ENCODE data around the gene INTS15. TPM values are rescaled to one million over a fixed set of nuclear protein-coding genes. Genes with fewer than 3 reads are reported as not detected.

The INTS15 gene
- total RNA-seq, 1 donor from 2014 or later: 7.4 TPM

DNA sequence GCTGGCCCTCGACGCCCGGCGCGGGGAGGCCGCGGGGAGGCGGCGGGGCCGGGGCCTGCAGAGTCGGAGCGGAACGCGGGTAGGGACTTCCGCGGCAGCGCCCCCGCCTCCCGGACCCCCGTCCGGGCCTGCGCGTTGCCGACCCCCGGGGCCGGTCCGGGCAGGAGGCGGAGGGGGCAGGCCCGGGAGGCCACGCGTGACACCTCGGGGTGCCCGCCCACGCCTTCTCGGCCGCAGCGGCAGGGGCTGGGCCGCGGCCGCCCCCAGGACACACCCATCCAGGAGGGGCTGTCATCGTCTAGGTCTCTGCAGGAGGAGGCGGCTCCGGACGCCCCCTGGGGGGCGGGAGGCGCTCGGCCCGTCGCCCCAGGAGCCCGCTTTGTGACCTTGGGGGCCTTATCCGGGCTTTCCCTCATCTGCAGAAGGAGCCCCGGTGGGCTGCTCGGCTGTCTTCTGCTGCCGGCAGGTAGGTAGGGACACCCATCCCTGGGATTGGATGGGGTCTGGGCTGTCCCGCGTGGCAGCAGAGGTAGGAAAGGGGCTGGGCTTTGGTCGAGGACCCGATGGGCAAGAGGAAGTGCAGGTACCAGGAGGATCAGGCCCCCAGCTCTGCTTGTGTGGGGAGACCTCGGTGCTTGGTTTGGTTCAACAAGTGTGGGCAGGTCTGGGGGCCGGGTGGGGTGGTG lies 47.9 kb downstream of the INTS15 start:
- FAIRE-seq: no peak
- no peaks in the 10 kb centered on the region for H3K27me3 ChIP-seq (ENCODE audit: control insufficient read depth, insufficient read depth, low read length)
- peaks cover 10% of the 10 kb centered on the region for H3K36me3 ChIP-seq (ENCODE audit: control insufficient read depth, insufficient read depth, low read length)
- TF ChIP-seq, protein P1, sequence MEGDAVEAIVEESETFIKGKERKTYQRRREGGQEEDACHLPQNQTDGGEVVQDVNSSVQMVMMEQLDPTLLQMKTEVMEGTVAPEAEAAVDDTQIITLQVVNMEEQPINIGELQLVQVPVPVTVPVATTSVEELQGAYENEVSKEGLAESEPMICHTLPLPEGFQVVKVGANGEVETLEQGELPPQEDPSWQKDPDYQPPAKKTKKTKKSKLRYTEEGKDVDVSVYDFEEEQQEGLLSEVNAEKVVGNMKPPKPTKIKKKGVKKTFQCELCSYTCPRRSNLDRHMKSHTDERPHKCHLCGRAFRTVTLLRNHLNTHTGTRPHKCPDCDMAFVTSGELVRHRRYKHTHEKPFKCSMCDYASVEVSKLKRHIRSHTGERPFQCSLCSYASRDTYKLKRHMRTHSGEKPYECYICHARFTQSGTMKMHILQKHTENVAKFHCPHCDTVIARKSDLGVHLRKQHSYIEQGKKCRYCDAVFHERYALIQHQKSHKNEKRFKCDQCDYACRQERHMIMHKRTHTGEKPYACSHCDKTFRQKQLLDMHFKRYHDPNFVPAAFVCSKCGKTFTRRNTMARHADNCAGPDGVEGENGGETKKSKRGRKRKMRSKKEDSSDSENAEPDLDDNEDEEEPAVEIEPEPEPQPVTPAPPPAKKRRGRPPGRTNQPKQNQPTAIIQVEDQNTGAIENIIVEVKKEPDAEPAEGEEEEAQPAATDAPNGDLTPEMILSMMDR (IDR thresholded peaks at IDR 0.05; ENCODE audit: insufficient read depth, low read length, severe bottlenecking): peak; percentile 28
- DNase-seq (ENCODE audit: low read depth): no peak
- peak overlapping the region; percentile 88 for H3K4me3 ChIP-seq (ENCODE audit: low read depth, low read length)

DNA sequence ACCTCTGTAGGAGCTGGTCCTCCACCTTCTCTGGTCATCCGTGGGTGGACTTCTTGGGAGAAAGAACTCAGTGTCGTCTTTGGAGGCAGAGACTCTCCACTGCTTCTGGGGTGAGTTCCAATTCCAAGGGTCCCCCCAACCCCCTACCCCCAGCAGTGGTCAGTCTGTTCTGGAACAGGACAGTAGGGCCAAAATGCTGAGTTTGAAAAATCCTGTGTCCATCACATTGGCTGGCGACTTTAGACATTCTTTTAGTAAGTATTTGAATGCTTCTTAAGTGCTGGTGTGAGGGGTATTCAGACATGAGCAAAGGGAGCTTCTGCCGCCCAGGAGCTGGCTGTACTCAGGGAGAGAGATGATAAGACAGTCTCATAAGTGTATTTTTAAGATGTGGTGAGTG lies 49.2 kb downstream of the INTS15 start:
- no peak overlapping the region for H3K4me3 ChIP-seq (ENCODE audit: low read depth, low read length)
- H3K36me3 ChIP-seq (ENCODE audit: control insufficient read depth, insufficient read depth, low read length): peaks cover 21% of the 10 kb centered on the region
- H3K27me3 ChIP-seq (ENCODE audit: control insufficient read depth, insufficient read depth, low read length): no peaks in the 10 kb centered on the region
- DNase-seq (ENCODE audit: low read depth) (no peak), FAIRE-seq (no peak)
- TF ChIP-seq, protein P1 (IDR thresholded peaks at IDR 0.05; ENCODE audit: insufficient read depth, low read length, severe bottlenecking): no peak

DNA sequence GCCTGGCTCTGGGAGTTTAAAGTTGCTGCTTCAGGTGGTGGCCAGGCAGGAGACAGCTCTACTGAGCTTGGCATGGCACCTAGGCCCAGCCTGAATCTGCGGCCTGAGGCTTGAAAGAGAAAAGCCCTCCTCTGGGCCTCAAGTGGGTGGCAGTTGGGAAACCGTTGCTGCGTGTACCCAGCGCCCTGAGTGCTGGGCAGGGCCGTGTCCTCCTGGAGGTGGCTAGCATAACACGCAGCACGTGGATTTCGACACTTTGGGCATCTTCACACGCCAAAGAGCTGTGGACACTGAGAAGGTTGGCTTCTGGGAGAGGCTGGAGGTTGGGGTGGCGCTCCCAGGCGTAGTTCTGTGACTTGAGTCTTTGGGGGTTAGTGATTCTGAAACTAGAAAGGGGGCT lies 49.8 kb downstream of the INTS15 start:
- Histone ChIP-seq H3K27me3 (ENCODE audit: control insufficient read depth, insufficient read depth, low read length) (no peaks in the 10 kb centered on the region), H3K36me3 (ENCODE audit: control insufficient read depth, insufficient read depth, low read length) (peaks cover 25% of the 10 kb centered on the region), H3K4me3 (ENCODE audit: low read depth, low read length) (no peak overlapping the region)
- TF ChIP-seq, protein P1 (IDR thresholded peaks at IDR 0.05; ENCODE audit: insufficient read depth, low read length, severe bottlenecking): no peak
- DNase-seq (ENCODE audit: low read depth) (no peak), FAIRE-seq (no peak)

DNA sequence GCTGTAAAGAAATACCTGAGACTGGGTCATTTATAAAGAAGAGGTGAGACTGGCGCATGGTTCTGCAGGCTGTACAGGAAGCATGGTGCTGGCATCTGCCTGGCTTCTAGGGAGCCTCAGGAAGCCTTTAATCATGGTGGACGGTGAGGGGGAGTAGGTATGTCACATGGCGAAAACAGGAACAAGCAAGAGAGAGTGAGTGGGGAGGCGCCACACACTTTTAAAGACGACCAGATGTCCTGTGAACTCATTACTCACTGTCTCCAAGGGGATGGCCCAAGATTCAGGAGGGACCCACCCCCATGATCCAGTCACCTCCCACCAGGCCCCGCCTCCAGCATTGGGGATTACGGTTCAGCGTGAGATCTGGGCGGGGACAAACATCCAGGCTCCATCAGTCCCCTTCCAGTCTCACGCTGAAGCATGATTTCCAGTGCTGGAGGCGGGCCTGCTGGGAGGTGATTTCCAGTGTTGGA lies 50.5 kb downstream of the INTS15 start:
- TF ChIP-seq, protein P1 (IDR thresholded peaks at IDR 0.05; ENCODE audit: insufficient read depth, low read length, severe bottlenecking): no peak
- FAIRE-seq: no peak
- H3K4me3 ChIP-seq (ENCODE audit: low read depth, low read length): no peak overlapping the region
- H3K27me3 ChIP-seq (ENCODE audit: control insufficient read depth, insufficient read depth, low read length): no peaks in the 10 kb centered on the region
- H3K36me3 ChIP-seq (ENCODE audit: control insufficient read depth, insufficient read depth, low read length): peaks cover 30% of the 10 kb centered on the region
- DNase-seq (ENCODE audit: low read depth): peak; percentile 48

DNA sequence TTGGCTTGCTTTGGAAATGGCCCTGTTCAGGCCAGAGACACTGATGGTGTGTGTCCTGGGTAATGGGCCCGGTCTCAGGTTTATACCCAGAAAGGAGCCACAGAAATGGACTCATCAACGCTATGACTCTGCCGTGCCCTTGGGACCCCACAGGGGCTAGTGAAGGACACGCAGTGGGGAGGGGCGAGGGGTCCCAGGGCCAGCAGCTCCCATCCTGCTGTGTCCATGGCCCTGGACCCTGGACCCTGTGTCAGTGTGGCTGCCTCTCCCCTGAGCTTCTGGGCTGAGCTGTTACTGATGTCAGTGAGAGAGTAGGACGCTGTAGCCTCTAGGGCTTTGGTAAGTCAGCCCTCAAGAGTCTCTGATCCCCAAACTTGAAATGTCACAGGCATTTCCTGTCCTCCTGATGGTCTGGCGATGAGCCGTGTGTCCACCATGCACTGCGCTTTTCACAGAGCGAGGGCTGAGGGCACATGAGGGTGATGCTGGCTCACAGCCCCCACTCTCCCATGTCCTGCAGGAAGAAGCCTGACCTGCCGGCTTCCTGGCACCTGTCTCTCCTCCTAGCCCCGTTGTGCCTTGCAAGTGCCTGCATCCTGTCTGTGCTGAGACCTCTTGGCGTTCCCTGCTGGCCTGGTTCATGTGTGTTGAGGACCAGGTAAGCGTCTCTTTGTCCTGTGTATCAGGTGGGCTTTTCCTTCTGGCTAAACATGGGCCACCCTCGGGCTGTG lies 51.6 kb downstream of the INTS15 start:
- Histone ChIP-seq H3K36me3 (ENCODE audit: control insufficient read depth, insufficient read depth, low read length) (peaks cover 32% of the 10 kb centered on the region), H3K4me3 (ENCODE audit: low read depth, low read length) (no peak overlapping the region), H3K27me3 (ENCODE audit: control insufficient read depth, insufficient read depth, low read length) (no peaks in the 10 kb centered on the region)
- no peak for FAIRE-seq
- no peak for DNase-seq (ENCODE audit: low read depth)
- TF ChIP-seq, protein P1 (IDR thresholded peaks at IDR 0.05; ENCODE audit: insufficient read depth, low read length, severe bottlenecking): no peak

All from bronchial epithelial cell (primary cell).